T-helper 1 cell treated with Interleukin-12 subunit alpha and Interleukin-12 subunit beta and Interleukin-4 antibody, amounts not matched to agents 30 μg/mL and 1 μg/mL, for 36 hours (primary cell): Measurements from ENCODE around the gene TBX10.
"Not testable (repeated sequence)": the region's sequence is repeated elsewhere in the genome, so short reads cannot be mapped to it uniquely, and the experiment has no call there.

ENCODE experiments used
- H3K27ac Mint-ChIP-seq: one replicate; pipeline ENCODE4 v1.8.0; 2021; ENCODE audit warnings: mild to moderate bottlenecking, mixed read lengths
- H3K27me3 Mint-ChIP-seq: one replicate; pipeline ENCODE4 v1.8.0; 2021; ENCODE audit warnings: low read depth, mixed read lengths
- H3K36me3 Mint-ChIP-seq: one replicate; pipeline ENCODE4 v1.8.0; 2021; ENCODE audit warnings: low read depth, mixed read lengths
- H3K4me1 Mint-ChIP-seq: one replicate; pipeline ENCODE4 v1.8.0; 2021; ENCODE audit warnings: low read depth, mixed read lengths
- H3K4me3 Mint-ChIP-seq: one replicate; pipeline ENCODE4 v1.8.0; 2021; ENCODE audit warnings: mild to moderate bottlenecking, moderate library complexity, mixed read lengths
- H3K9me3 Mint-ChIP-seq: one replicate; pipeline ENCODE4 v1.8.0; 2021; ENCODE audit warnings: mixed read lengths

The TBX10 gene

GRCh38 chr11:67621928-67622327 is 17.6 kb downstream of the TBX10 start:
- not testable (repeated sequence) for H3K27ac Mint-ChIP-seq, H3K36me3 Mint-ChIP-seq, H3K4me3 Mint-ChIP-seq, H3K9me3 Mint-ChIP-seq
- H3K4me1 Mint-ChIP-seq, result peaks cover 11% of the 10 kb centered on the region
- peaks cover 15% of the 10 kb centered on the region for H3K27me3 Mint-ChIP-seq

- H3K4me3 Mint-ChIP-seq, H3K36me3 Mint-ChIP-seq, H3K27ac Mint-ChIP-seq, H3K9me3 Mint-ChIP-seq: not testable (repeated sequence)
- Mint-ChIP-seq H3K27me3 (peaks cover 16% of the 10 kb centered on the region), H3K4me1 (peaks cover 11% of the 10 kb centered on the region)
Measured at GRCh38 chr11:67620621-67621020, 18.9 kb downstream of the TBX10 start.

- H3K36me3 Mint-ChIP-seq, H3K27ac Mint-ChIP-seq, H3K4me3 Mint-ChIP-seq, H3K4me1 Mint-ChIP-seq, H3K9me3 Mint-ChIP-seq: not testable (repeated sequence)
- H3K27me3 Mint-ChIP-seq, result peaks cover 16% of the 10 kb centered on the region
Measured at GRCh38 chr11:67619683-67620618, 19.6 kb downstream of the TBX10 start.

- H3K9me3 Mint-ChIP-seq, H3K36me3 Mint-ChIP-seq, H3K4me3 Mint-ChIP-seq, H3K27ac Mint-ChIP-seq: not testable (repeated sequence)
- Mint-ChIP-seq H3K27me3 (peaks cover 16% of the 10 kb centered on the region), H3K4me1 (peaks cover 15% of the 10 kb centered on the region)
Measured at GRCh38 chr11:67618901-67619659, 20.5 kb downstream of the TBX10 start.

GRCh38 chr11:67617243-67617953 is 22.2 kb downstream of the TBX10 start:
- peaks cover 10% of the 10 kb centered on the region for H3K36me3 Mint-ChIP-seq
- no peaks in the 10 kb centered on the region for H3K9me3 Mint-ChIP-seq
- H3K27me3 Mint-ChIP-seq, result peaks cover 16% of the 10 kb centered on the region
- no peak overlapping the region for H3K4me3 Mint-ChIP-seq
- peak overlapping the region; percentile 64 for H3K27ac Mint-ChIP-seq
- peaks cover 25% of the 10 kb centered on the region for H3K4me1 Mint-ChIP-seq

GRCh38 chr11:67616431-67617242 is 22.9 kb downstream of the TBX10 start:
- Mint-ChIP-seq H3K27me3 (peaks cover 16% of the 10 kb centered on the region), H3K9me3 (no peaks in the 10 kb centered on the region), H3K4me1 (peaks cover 25% of the 10 kb centered on the region), H3K36me3 (peaks cover 11% of the 10 kb centered on the region), H3K27ac (peak overlapping the region; percentile 64), H3K4me3 (no peak overlapping the region)

- Mint-ChIP-seq H3K9me3 (no peaks in the 10 kb centered on the region), H3K4me3 (no peak overlapping the region), H3K36me3 (peaks cover 15% of the 10 kb centered on the region), H3K27ac (no peak overlapping the region), H3K4me1 (peaks cover 25% of the 10 kb centered on the region), H3K27me3 (peaks cover 16% of the 10 kb centered on the region)
Measured at GRCh38 chr11:67615728-67616430, 23.7 kb downstream of the TBX10 start.

GRCh38 chr11:67614730-67615714 is 24.5 kb downstream of the TBX10 start:
- H3K36me3 Mint-ChIP-seq, result peaks cover 18% of the 10 kb centered on the region
- peak overlapping the region; percentile 76 for H3K4me3 Mint-ChIP-seq
- peaks cover 16% of the 10 kb centered on the region for H3K27me3 Mint-ChIP-seq
- no peaks in the 10 kb centered on the region for H3K9me3 Mint-ChIP-seq
- peaks cover 26% of the 10 kb centered on the region for H3K4me1 Mint-ChIP-seq
- peak overlapping the region; percentile 98 for H3K27ac Mint-ChIP-seq

GRCh38 chr11:67613960-67614715 is 25.4 kb downstream of the TBX10 start:
- peaks cover 26% of the 10 kb centered on the region for H3K4me1 Mint-ChIP-seq
- H3K4me3 Mint-ChIP-seq, result peak overlapping the region; percentile 76
- H3K9me3 Mint-ChIP-seq, result no peaks in the 10 kb centered on the region
- H3K27me3 Mint-ChIP-seq, result peaks cover 16% of the 10 kb centered on the region
- H3K36me3 Mint-ChIP-seq, result peaks cover 20% of the 10 kb centered on the region
- H3K27ac Mint-ChIP-seq, result peak overlapping the region; percentile 98

- peak overlapping the region; percentile 98 for H3K27ac Mint-ChIP-seq
- H3K4me1 Mint-ChIP-seq, result peaks cover 32% of the 10 kb centered on the region
- peak overlapping the region; percentile 76 for H3K4me3 Mint-ChIP-seq
- H3K9me3 Mint-ChIP-seq, result no peaks in the 10 kb centered on the region
- H3K36me3 Mint-ChIP-seq, result peaks cover 26% of the 10 kb centered on the region
- H3K27me3 Mint-ChIP-seq, result peaks cover 16% of the 10 kb centered on the region
Measured at GRCh38 chr11:67613313-67613959, 26.1 kb downstream of the TBX10 start.

GRCh38 chr11:67612751-67613150 is 26.8 kb downstream of the TBX10 start:
- Mint-ChIP-seq H3K27ac (peak overlapping the region; percentile 98), H3K4me3 (no peak overlapping the region), H3K4me1 (peaks cover 31% of the 10 kb centered on the region), H3K36me3 (peaks cover 28% of the 10 kb centered on the region), H3K9me3 (no peaks in the 10 kb centered on the region), H3K27me3 (peaks cover 9% of the 10 kb centered on the region)
